H1 (cell line): Measurements from ENCODE around the gene PTGES2. TPM values are rescaled to one million over a fixed set of nuclear protein-coding genes. Genes with fewer than 3 reads are reported as not detected.

ENCODE experiments used
- CTCF ChIA-PET: fragments of 300-600 bp; sonication (Branson Sonifier 250); formaldehyde crosslinking; loops from one replicate; lab custom pipeline; 2021; ENCODE audit not compliant: partially characterized antibody; lab: Charles Lee
- POLR2A ChIA-PET: fragments of 300-600 bp; sonication (Branson Sonifier 250); formaldehyde crosslinking; loops from one replicate; lab custom pipeline; 2021; ENCODE audit warnings: inconsistent platforms; ENCODE audit not compliant: partially characterized antibody; lab: Charles Lee
- DNase-seq, 2 experiments: peaks; one replicate each; pipeline versions ENCODE4 v3.0.0 to v3.0.0-alpha.2; 2010 to 2022; ENCODE audit warnings: low spot score in 2 of 2, low read depth in 1 of 2, mixed read lengths in 1 of 2
- FAIRE-seq: peaks from 2 replicates; lab custom pipeline; 2011; peaks lifted over from hg19 to GRCh38; lab: Jason Lieb, UNC
- H2AFZ ChIP-seq: 2 replicates; pipeline ENCODE4 v1.8.1; 2012; ENCODE audit warnings: low read length, inconsistent platforms
- H2AK5ac ChIP-seq: 2 replicates; pipeline ENCODE4 v1.6.1; 2013; ENCODE audit warnings: low read depth, low read length
- H2BK120ac ChIP-seq: replicated peaks from 2 replicates; pipeline ENCODE3; 2013; ENCODE audit warnings: low read depth, low read length, inconsistent platforms
- H2BK12ac ChIP-seq: 2 replicates; pipeline ENCODE4 v1.6.1; 2013; ENCODE audit warnings: low read depth, low read length
- H2BK15ac ChIP-seq: 2 replicates; pipeline ENCODE4 v1.6.1; 2013; ENCODE audit warnings: low read length
- H2BK20ac ChIP-seq: 2 replicates; pipeline ENCODE4 v1.6.1; 2013; ENCODE audit warnings: low read length
- H2BK5ac ChIP-seq: 2 replicates; pipeline ENCODE4 v1.6.1; 2013; ENCODE audit warnings: low read depth, low read length
- H3K14ac ChIP-seq: 2 replicates; pipeline ENCODE4 v1.6.1; 2013; ENCODE audit warnings: inconsistent platforms; ENCODE audit not compliant: insufficient read length
- H3K18ac ChIP-seq: 2 replicates; pipeline ENCODE4 v1.6.1; 2013; ENCODE audit warnings: low read length; ENCODE audit errors: extremely low read depth
- H3K23ac ChIP-seq: 2 replicates; pipeline ENCODE4 v1.6.1; 2013; ENCODE audit warnings: inconsistent platforms; ENCODE audit not compliant: insufficient read length
- H3K23me2 ChIP-seq: 2 replicates; pipeline ENCODE4 v1.6.1; 2013; ENCODE audit warnings: low read depth, low read length
- H3K27ac ChIP-seq: 2 replicates; pipeline ENCODE4 v1.6.1; 2011; ENCODE audit warnings: low read depth, low read length, inconsistent platforms
- H3K27me3 ChIP-seq, 4 experiments: replicated peaks in 1 of 4; 1 replicate in 1 of 4; 2 replicates in 3 of 4; pipeline versions ENCODE4 v1.6.1 to v1.8.1; 2011 to 2013; ENCODE audit warnings: low read length in 3 of 4, mild to moderate bottlenecking in 3 of 4, inconsistent platforms in 2 of 4, mixed read lengths in 2 of 4, moderate library complexity in 1 of 4; ENCODE audit not compliant: control insufficient read depth in 3 of 4, insufficient read depth in 3 of 4; ENCODE audit errors: extremely low read depth in 1 of 4
- H3K36me3 ChIP-seq, 4 experiments: 2 replicates each; pipeline versions ENCODE4 v1.6.1 to v1.8.1; 2011 to 2013; ENCODE audit warnings: mild to moderate bottlenecking in 4 of 4, low read length in 3 of 4, moderate library complexity in 2 of 4, control low read depth in 1 of 4, inconsistent platforms in 1 of 4; ENCODE audit not compliant: insufficient read depth in 4 of 4, control insufficient read depth in 2 of 4
- H3K4ac ChIP-seq: replicated peaks from 2 replicates; pipeline ENCODE3; 2013; ENCODE audit warnings: low read length, low read depth, mixed read lengths, inconsistent platforms; ENCODE audit not compliant: insufficient read length
- H3K4me1 ChIP-seq, 4 experiments: replicated peaks in 1 of 4; 1 replicate in 1 of 4; 2 replicates in 3 of 4; pipeline versions ENCODE4 v1.6.1 to v1.8.1; 2011 to 2013; ENCODE audit warnings: low read length in 3 of 4, inconsistent platforms in 2 of 4, mixed read lengths in 1 of 4; ENCODE audit not compliant: insufficient read depth in 4 of 4, control insufficient read depth in 3 of 4
- H3K4me2 ChIP-seq, 2 experiments: 2 replicates each; pipeline versions ENCODE4 v1.6.1 to v1.8.1; 2011 to 2013; ENCODE audit warnings: low read depth in 2 of 2, low read length in 2 of 2, control low read depth in 1 of 2, inconsistent platforms in 1 of 2, mild to moderate bottlenecking in 1 of 2; ENCODE audit not compliant: insufficient read depth in 1 of 2
- H3K4me3 ChIP-seq, 4 experiments: fragments of 200-600, 300-600 bp in 1 of 4; sonication (generic), shearing (Covaris generic), sonication (Bioruptor Twin) in 1 of 4; 2 replicates each; pipeline versions ENCODE4 v1.5.1 to v1.8.1; 2011 to 2016; ENCODE audit warnings: low read length in 4 of 4, low read depth in 3 of 4, control low read depth in 2 of 4, inconsistent platforms in 2 of 4, mild to moderate bottlenecking in 2 of 4, mixed read lengths in 1 of 4, moderate library complexity in 1 of 4; ENCODE audit not compliant: insufficient read depth in 2 of 4; ENCODE audit errors: extremely low read depth in 1 of 4
- H3K56ac ChIP-seq: replicated peaks from 2 replicates; pipeline ENCODE3; 2013; ENCODE audit warnings: low read depth, mild to moderate bottlenecking, mixed read lengths, low read length, inconsistent platforms; ENCODE audit not compliant: insufficient read length
- H3K79me1 ChIP-seq: 2 replicates; pipeline ENCODE4 v1.6.1; 2013; ENCODE audit warnings: low read depth, low read length, control low read depth
- H3K79me2 ChIP-seq, 2 experiments: 2 replicates each; pipeline versions ENCODE4 v1.6.1 to v1.8.1; 2012 to 2013; ENCODE audit warnings: low read length in 2 of 2, mild to moderate bottlenecking in 2 of 2, inconsistent platforms in 1 of 2; ENCODE audit not compliant: insufficient read depth in 2 of 2, control insufficient read depth in 1 of 2
- H3K9ac ChIP-seq, 4 experiments: replicated peaks in 1 of 4; 1 replicate in 1 of 4; 2 replicates in 3 of 4; pipeline versions ENCODE4 v1.6.1 to v1.8.1; 2011 to 2013; ENCODE audit warnings: low read depth in 3 of 4, low read length in 3 of 4, control low read depth in 2 of 4, mild to moderate bottlenecking in 2 of 4, moderate library complexity in 2 of 4, inconsistent platforms in 1 of 4; ENCODE audit errors: extremely low read depth in 1 of 4
- H3K9me3 ChIP-seq, 2 experiments: 2 replicates each; pipeline versions ENCODE4 v1.6.1 to v1.8.1; 2012 to 2013; ENCODE audit warnings: mild to moderate bottlenecking in 2 of 2, moderate library complexity in 2 of 2, control low read depth in 1 of 2, inconsistent platforms in 1 of 2, low read depth in 1 of 2, low read length in 1 of 2, mixed read lengths in 1 of 2; ENCODE audit not compliant: insufficient read depth in 2 of 2
- H4K20me1 ChIP-seq, 2 experiments: replicated peaks in 1 of 2; 2 replicates each; pipeline versions ENCODE3 to v1.8.1; 2011 to 2013; ENCODE audit warnings: inconsistent platforms in 2 of 2, low read length in 2 of 2, mild to moderate bottlenecking in 1 of 2; ENCODE audit not compliant: insufficient read depth in 2 of 2, control insufficient read depth in 1 of 2
- H4K5ac ChIP-seq: 2 replicates; pipeline ENCODE4 v1.6.1; 2013; ENCODE audit warnings: low read length, low read depth, mixed read lengths, inconsistent platforms; ENCODE audit not compliant: insufficient read length
- H4K8ac ChIP-seq: 2 replicates; pipeline ENCODE4 v1.8.0; 2013; ENCODE audit warnings: mild to moderate bottlenecking, moderate library complexity, low read length, inconsistent platforms; ENCODE audit not compliant: insufficient read depth; ENCODE audit errors: extremely low read depth
- H4K91ac ChIP-seq: replicated peaks from 2 replicates; pipeline ENCODE3; 2013; ENCODE audit warnings: low read length, mixed read lengths, inconsistent platforms; ENCODE audit not compliant: insufficient read length
- ATF2 ChIP-seq: IDR thresholded peaks from 2 replicates; pipeline ENCODE4 v1.6.1; 2012; ENCODE audit warnings: low read length, inconsistent platforms
- BCL11A ChIP-seq, 2 experiments: IDR thresholded peaks; one replicate each; pipeline ENCODE4 v1.6.1; 2011; ENCODE audit warnings: low read depth in 2 of 2, low read length in 2 of 2, mild to moderate bottlenecking in 2 of 2
- CHD2 ChIP-seq: IDR thresholded peaks from 2 replicates; pipeline ENCODE4 v1.6.1; 2012; ENCODE audit warnings: low read length, improper control_type of control experiment
- EGR1 ChIP-seq: IDR thresholded peaks from 2 replicates; pipeline ENCODE4 v1.6.1; 2011; ENCODE audit warnings: low read depth, low read length, borderline replicate concordance
- FOSL1 ChIP-seq: IDR thresholded peaks from 2 replicates; pipeline ENCODE4 v1.6.1; 2011; ENCODE audit warnings: mild to moderate bottlenecking, low read depth, low read length, moderate library complexity; ENCODE audit not compliant: insufficient read depth
- HDAC2 ChIP-seq, 2 experiments: fragments of 300-600 bp in 1 of 2; sonication (generic) in 1 of 2; IDR thresholded peaks; 2 replicates each; pipeline ENCODE4 v1.6.1; 2011 to 2012; ENCODE audit warnings: low read depth in 2 of 2, low read length in 2 of 2, mild to moderate bottlenecking in 2 of 2, moderate library complexity in 2 of 2, borderline replicate concordance in 1 of 2, inconsistent platforms in 1 of 2
- KDM5A ChIP-seq: fragments of 200-600 bp; IDR thresholded peaks from 2 replicates; pipeline ENCODE4 v1.7.1; 2012; ENCODE audit warnings: mild to moderate bottlenecking, low read length, inconsistent platforms, mixed read lengths
- MAX ChIP-seq: IDR thresholded peaks from 2 replicates; pipeline ENCODE4 v1.6.1; 2012; ENCODE audit warnings: inconsistent platforms
- RAD21 ChIP-seq, 2 experiments: IDR thresholded peaks in 1 of 2; conservative IDR thresholded peaks in 1 of 2; 2 replicates each; pipeline ENCODE4 v1.6.1; 2011; ENCODE audit warnings: low read depth in 2 of 2, low read length in 2 of 2, improper control_type of control experiment in 1 of 2, inconsistent platforms in 1 of 2, mild to moderate bottlenecking in 1 of 2, moderate library complexity in 1 of 2
- SIX5 ChIP-seq: IDR thresholded peaks from 2 replicates; pipeline ENCODE4 v1.6.1; 2011; ENCODE audit warnings: mild to moderate bottlenecking, low read depth, low read length
- WGBS, 2 experiments: shearing (Covaris generic) in 1 of 2; methylation state at CpG; one replicate each; pipeline versions ENCODE4 v1.1.6 to v1.1.7; 2013 to 2015; ENCODE audit warnings: low lambda C conversion rate in 2 of 2, mixed read lengths in 2 of 2, inconsistent platforms in 1 of 2, low coverage in 1 of 2, missing lambda C conversion rate in 1 of 2; ENCODE audit not compliant: insufficient replicate concordance in 2 of 2, insufficient coverage in 1 of 2, insufficient read length in 1 of 2; ENCODE audit errors: extremely low coverage in 1 of 2, missing lambda C conversion rate in 1 of 2; 5-methylcytosine and 5-hydroxymethylcytosine counted together
- polyA plus RNA-seq, 7 experiments: library from polyadenylated mRNA; depleted of rRNA in 3 of 7; stranded (reverse) in 5 of 7; unstranded in 2 of 7; fragments of >200 nt in 5 of 7; fragments of 200-250 nt in 2 of 7; gene quantifications; 1 replicate in 5 of 7; 2 replicates in 1 of 7; 4 replicates in 1 of 7; pipeline versions ENCODE4 v1.2.1 to v1.2.3, GENCODE V29; 2011 to 2013; ENCODE audit warnings: missing spikeins in 2 of 7, mixed read lengths in 2 of 7
- total RNA-seq: library from RNA; stranded (reverse); fragmentation: NEBNext Ultra II Directional; extraction: Animal tissue kit (Norgen Biotek cat#: 25700); gene quantifications from 2 replicates; pipeline ENCODE4 v1.2.1, GENCODE V29; 2021

Gene PTGES2
- total and polyA plus RNA-seq, 2 of the 8 experiments (the other 6 are each of a cell fraction or from before 2014, with no cell fraction given): 80.7 to 81.2 TPM

GRCh38 chr9:128106940-128107467 is 20.5 kb downstream of the PTGES2 start:
- H4K91ac ChIP-seq: no peak overlapping the region
- H2BK15ac ChIP-seq: no peak overlapping the region
- H3K9ac ChIP-seq: no peak overlapping the region
- H4K5ac ChIP-seq: no peak overlapping the region
- no peak for FAIRE-seq
- no peak for DNase-seq
- no peak overlapping the region for H3K4me3 ChIP-seq
- no peaks in the 10 kb centered on the region; the same call in 1 of the 2 replicates for H3K79me1 ChIP-seq
- no peak overlapping the region for H3K4me2 ChIP-seq
- H3K4me1 ChIP-seq: no peaks in the 10 kb centered on the region
- H3K4ac ChIP-seq: no peak overlapping the region
- H2BK120ac ChIP-seq: no peak overlapping the region
- H4K20me1 ChIP-seq: peaks cover 3 to 18% of the 10 kb centered on the region in 2 experiments
- no peak overlapping the region for H2AFZ ChIP-seq
- no peak overlapping the region for H3K56ac ChIP-seq
- H3K14ac ChIP-seq: no peak overlapping the region
- 91% methylated on average over 21 of the region's 23 CpGs; no CpG with 5 or more reads in 1 of the 2 experiments for WGBS, 2 experiments
- H2BK5ac ChIP-seq: no peak overlapping the region
- no peak overlapping the region for H3K23ac ChIP-seq
- no peaks in the 10 kb centered on the region for H3K79me2 ChIP-seq
- H3K18ac ChIP-seq: no peak overlapping the region
- TF ChIP-seq HDAC2 (IDR thresholded peaks at IDR 0.05; ENCODE audit: borderline replicate concordance in 1 of 2, low read depth in 2 of 2, low read length in 2 of 2) (no peak), SIX5 (no peak), ATF2 (no peak), EGR1 (no peak), RAD21 (IDR thresholded peaks at IDR 0.05 in 1 of 2, conservative IDR thresholded peaks at IDR 0.05 in 1 of 2; ENCODE audit: low read depth in 2 of 2, low read length in 2 of 2) (no peak), CHD2 (no peak), FOSL1 (no peak), KDM5A (no peak), MAX (no peak), BCL11A (IDR thresholded peaks at IDR 0.05; ENCODE audit: low read depth in 2 of 2, low read length in 2 of 2) (no peak)
- H2AK5ac ChIP-seq: no peak overlapping the region
- no peaks in the 10 kb centered on the region for H3K27me3 ChIP-seq
- no peaks in the 10 kb centered on the region for H3K9me3 ChIP-seq
- peaks cover 18 to 48% (median 41%) of the 10 kb centered on the region in 4 experiments for H3K36me3 ChIP-seq
- no peak overlapping the region for H3K27ac ChIP-seq
- ChIA-PET CTCF (interaction anchor here (0.9 to 6.6 kb wide), 8 partner anchors 9 to 72 kb away, joined by 3 to 32 read pairs (median 4); no protein-coding TSS in a partner anchor), POLR2A (interaction anchor here (0.7 to 12.1 kb wide), 6 partner anchors 7 to 640 kb away, joined by 3 to 119 read pairs (median 19); partner anchors contain the start of gene NAIF1)
- H2BK12ac ChIP-seq: no peak overlapping the region
- no peak overlapping the region for H4K8ac ChIP-seq
- no peaks in the 10 kb centered on the region for H3K23me2 ChIP-seq
- H2BK20ac ChIP-seq: no peak overlapping the region
